Hair follicular keratinocyte (primary cell): ENCODE data around the gene SYT12. TPM values are rescaled to one million over a fixed set of nuclear protein-coding genes. Genes with fewer than 3 reads are reported as not detected.

Experiments used
- total RNA-seq: library from RNA; depleted of rRNA; stranded (reverse); fragments of >200 nt; gene quantifications from 2 replicates; pipeline ENCODE4 v1.2.3, GENCODE V29; 2015

SYT12 gene
- total RNA-seq, result 0.53 and 1.3 TPM in 2 replicates

GRCh38 chr11:67022961-67023956, at the start of gene SYT12:
SYT12 (plus strand) TSS chr11:67023134; CDS start chr11:67030145, 7,011 bp downstream.

GRCh38 chr11:66974724-66975404, 48.1 kb upstream of the SYT12 start, which contains the start of gene C11orf86:
C11orf86 (plus strand) TSS chr11:66975304; CDS start chr11:66975363, 59 bp downstream.

GRCh38 chr11:67056267-67057204, 33.6 kb downstream of the SYT12 start, which contains the start of gene RHOD:
RHOD (plus strand) TSS chr11:67056847; CDS start chr11:67056903, 56 bp downstream.

Other genes with a start within 250 kb of the SYT12 start
- 22.4 and 22.8 TPM in 2 replicates for gene RCE1, start 179.7 kb upstream of the SYT12 start, total RNA-seq
- 20.8 and 21.1 TPM in 2 replicates for gene LRFN4, start 166.1 kb upstream of the SYT12 start, total RNA-seq
- 59.2 and 83.7 TPM in 2 replicates for gene PC, start 64.8 kb upstream of the SYT12 start, total RNA-seq
- not detected in 2 replicates for gene C11orf86, start 47.8 kb upstream of the SYT12 start, total RNA-seq
- gene RHOD, start 33.7 kb downstream of the SYT12 start, total RNA-seq, result 234 and 269 TPM in 2 replicates
- gene KDM2A, start 96.1 kb downstream of the SYT12 start, total RNA-seq, result 20.2 and 21.2 TPM in 2 replicates
- gene GRK2, start 243.3 kb downstream of the SYT12 start, total RNA-seq, result 60.3 and 66.1 TPM in 2 replicates